Left ventricle myocardium superior (tissue), 1 donor: ENCODE measurements around the gene SPECC1L. TPM values are rescaled to one million over a fixed set of nuclear protein-coding genes. Genes with fewer than 3 reads are reported as not detected.
"Not testable (repeated sequence)": the region's sequence is repeated elsewhere in the genome, so short reads cannot be mapped to it uniquely, and the experiment has no call there.

Experiments used
- ATAC-seq: fragments of 200-7000 bp; cut with Tn5 transposase; one replicate; pipeline ENCODE4 v1.9.1; 2020; ENCODE audit warnings: mild to moderate bottlenecking, moderate library complexity
- DNase-seq: peaks from one replicate; pipeline ENCODE4 v3.0.0-alpha.2; 2020
- intact Hi-C: fragments of 100-400 bp; cut with micrococcal nuclease; formaldehyde crosslinking; loops from one replicate; pipeline ENCODE4 v1.11.0; 2022
- total RNA-seq: library from RNA; stranded (reverse); fragmentation: NEBNext Ultra II Directional; extraction: Animal tissue kit (Norgen Biotek cat#: 25700); gene quantifications from one replicate; pipeline ENCODE4 v1.2.1, GENCODE V29; 2021
- donor health status: DM: no; HTN: yes; CAD: no; lungs with severe emphysema.

SPECC1L gene
- total RNA-seq, 1 donor from 2014 or later: 52.0 TPM

DNA sequence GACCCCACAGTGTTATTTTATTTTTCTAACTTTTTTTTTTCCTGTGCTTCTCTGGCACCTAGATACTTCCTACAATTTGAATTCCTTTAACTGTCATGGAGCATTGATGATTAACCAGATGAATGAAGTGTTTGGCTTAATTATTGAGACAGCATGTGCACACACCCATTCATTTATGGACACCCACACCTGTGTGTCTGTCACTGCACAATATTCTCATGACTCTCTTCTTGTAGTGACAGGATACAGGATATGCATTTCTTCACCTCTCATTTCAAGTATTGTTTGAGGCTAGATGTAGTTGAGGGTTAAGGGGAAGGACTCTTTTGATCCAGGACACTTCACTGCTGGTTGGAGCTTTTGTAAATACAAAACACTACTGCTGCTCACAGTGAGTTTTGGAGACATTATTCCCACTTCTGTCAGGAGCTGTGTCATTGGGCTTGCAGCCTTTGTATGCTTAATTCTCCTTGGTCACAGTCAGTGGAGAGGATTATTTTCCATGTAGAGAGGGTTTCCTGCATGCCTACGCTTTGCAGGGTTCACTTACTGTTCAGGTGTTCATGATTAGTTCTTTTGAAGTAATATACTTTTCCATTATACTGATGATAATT lies 33.5 kb downstream of the SPECC1L start:
- DNase-seq (no peak), ATAC-seq (no peak)
- intact Hi-C loops: no loop called here

DNA sequence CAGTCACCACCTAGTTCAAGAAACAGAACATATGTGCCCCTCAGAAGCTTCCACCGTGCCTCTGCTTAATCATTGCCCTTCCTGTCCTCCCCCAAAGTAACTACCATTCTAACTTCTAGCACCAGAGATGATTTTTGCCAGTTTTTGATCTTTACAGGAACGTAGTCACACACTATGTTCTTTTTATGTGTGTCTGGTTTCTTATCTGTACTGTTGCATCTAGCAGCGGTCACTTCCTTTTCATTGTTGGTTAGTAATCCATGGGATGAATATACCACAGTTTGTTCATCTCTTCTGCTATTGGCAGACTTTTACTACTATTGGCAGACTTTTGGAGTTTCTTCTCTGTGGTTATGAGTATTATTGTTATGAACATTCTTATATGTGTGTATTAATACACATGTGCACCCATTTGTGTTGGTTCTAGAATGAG lies 34.6 kb downstream of the SPECC1L start:
- ATAC-seq: no peak
- no peak for DNase-seq
- intact Hi-C loops: no loop called here

DNA sequence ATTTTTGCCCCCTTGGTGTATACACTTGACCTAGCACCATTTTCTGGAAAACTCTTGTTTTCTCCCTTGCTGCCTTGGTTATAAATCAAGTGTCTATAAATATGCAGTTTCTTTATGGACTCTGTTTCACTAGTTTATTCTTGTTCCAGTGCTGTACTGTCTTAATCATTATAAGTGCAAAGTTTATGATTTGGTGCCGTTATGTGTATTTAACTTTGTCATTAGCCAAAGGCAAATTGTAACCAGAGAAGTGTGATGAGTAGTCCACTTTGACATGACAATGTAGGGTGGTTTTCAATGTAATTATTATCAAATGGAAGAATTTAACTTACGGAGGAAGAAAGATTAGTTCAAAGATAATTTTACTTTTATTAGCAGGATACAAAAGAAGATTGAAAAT lies 40.3 kb downstream of the SPECC1L start:
- DNase-seq: no peak
- intact Hi-C loops: no loop called here
- ATAC-seq: no peak

DNA sequence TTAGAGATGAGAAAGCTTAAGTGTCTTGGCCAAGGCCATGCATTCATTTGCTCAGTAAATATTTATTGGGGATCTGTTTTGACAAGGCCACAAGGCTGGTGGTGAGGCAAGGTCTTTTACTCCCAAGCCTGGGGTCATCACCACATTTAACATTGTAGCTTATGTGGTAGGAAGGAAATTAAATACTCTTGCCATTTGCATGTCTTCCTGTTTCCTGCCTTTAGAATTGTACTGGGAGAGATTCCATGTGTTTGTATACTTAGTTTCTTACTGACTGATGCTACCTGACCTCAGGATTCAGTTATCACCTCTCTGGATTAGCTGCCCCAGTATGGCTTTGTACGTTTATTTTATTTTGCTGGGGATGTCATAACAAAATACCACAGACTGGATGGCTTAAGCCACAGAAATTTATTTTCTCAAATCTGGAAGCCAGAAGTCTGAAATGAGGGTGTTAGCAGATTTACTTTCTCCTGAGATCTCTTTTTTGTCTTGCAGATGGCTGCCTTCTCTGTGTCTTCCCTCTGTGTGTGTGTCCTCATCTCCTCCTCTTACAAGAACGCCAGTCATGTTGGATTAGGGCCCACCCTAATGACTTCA lies 44.8 kb downstream of the SPECC1L start:
- no peak for ATAC-seq
- no peak for DNase-seq
- intact Hi-C loops: no loop called here

DNA sequence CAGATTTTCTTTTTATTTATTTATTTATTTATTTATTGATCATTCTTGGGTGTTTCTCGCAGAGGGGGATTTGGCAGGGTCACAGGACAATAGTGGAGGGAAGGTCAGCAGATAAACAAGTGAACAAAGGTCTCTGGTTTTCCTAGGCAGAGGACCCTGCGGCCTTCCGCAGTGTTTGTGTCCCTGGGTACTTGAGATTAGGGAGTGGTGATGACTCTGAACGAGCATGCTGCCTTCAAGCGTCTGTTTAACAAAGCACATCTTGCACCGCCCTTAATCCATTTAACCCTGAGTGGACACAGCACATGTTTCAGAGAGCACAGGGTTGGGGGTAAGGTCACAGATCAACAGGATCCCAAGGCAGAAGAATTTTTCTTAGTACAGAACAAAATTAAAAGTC lies 45.6 kb downstream of the SPECC1L start:
- intact Hi-C loops, DNase-seq, ATAC-seq: not testable (repeated sequence)

DNA sequence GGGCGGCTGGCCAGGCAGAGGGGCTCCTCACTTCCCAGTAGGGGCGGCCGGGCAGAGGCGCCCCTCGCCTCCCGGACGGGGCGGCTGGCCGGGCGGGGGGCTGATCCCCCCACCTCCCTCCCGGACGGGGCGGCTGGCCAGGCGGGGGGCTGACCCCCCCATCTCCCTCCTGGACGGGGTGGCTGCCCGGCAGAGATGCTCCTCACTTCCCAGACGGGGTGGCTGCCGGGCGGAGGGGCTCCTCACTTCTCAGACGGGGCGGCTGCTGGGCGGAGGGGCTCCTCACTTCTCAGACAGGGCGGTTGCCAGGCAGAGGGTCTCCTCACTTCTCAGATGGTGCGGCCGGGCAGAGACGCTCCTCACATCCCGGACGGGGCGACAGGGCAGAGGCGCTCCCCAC lies 46.9 kb downstream of the SPECC1L start:
- DNase-seq, intact Hi-C loops, ATAC-seq: not testable (repeated sequence)

DNA sequence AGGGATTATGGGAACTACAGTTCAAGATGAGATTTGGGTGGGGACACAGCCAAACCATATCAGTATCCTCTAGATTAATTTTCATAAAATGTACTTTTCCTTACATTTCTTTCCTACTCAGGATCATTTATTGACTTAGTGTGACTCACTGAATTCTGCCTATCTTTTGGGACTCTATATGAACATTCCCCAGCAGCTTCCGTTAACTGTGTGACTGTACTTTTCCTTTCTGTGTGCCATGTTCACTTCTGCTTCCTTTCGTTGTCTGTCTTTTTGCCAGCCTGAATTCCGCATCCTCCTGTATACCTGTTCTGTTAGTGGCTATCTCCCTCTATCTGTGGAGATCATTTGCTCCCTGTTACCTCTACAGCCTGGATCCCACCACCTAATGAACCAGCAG lies 48.8 kb downstream of the SPECC1L start:
- no peak for DNase-seq
- intact Hi-C loops: no loop called here
- ATAC-seq: no peak

DNA sequence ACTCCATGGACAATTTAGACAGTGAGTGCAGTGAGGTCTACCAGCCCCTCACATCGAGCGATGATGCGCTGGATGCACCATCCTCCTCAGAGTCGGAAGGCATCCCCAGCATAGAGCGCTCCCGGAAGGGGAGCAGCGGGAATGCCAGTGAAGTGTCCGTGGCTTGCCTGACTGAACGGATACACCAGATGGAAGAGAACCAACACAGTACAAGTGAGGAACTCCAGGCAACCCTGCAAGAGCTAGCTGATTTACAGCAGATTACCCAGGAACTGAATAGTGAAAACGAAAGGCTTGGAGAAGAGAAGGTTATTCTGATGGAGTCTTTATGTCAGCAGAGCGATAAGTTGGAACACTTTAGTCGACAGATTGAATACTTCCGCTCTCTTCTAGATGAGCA lies 51.4 kb downstream of the SPECC1L start:
- no peak for ATAC-seq
- intact Hi-C loops: loop anchor here (10.0 kb wide), 1 partner anchor 183 kb away; no protein-coding TSS in a partner anchor
- no peak for DNase-seq

DNA sequence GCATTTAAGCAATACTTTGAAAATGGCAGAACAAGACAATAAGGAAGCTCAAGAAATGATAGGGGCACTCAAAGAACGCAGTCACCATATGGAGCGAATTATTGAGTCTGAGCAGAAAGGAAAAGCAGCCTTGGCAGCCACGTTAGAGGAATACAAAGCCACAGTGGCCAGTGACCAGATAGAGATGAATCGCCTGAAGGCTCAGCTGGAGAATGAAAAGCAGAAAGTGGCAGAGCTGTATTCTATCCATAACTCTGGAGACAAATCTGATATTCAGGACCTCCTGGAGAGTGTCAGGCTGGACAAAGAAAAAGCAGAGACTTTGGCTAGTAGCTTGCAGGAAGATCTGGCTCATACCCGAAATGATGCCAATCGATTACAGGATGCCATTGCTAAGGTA lies 51.9 kb downstream of the SPECC1L start:
- DNase-seq (no peak), ATAC-seq (no peak)
- intact Hi-C loops: loop anchor here (10.0 kb wide), 1 partner anchor 182 kb away; no protein-coding TSS in a partner anchor

DNA sequence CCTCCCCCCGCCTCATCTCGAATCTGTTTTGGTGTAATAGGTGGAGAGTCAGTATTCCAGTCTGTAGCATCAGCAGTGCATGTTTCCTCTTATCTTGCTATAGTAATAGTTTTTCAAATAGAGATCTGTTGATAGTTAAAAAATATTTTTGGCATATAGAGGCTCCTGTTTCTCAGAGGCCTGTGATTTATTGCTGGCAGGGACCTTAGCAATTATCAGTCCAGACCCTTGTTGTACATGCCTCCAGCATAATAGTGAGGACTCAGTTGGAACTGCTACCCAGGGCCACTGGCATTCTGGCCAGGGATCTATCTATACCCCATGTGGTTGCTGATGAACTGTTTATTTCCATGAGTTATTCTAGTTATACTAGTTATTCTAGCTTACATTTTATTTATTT lies 52.6 kb downstream of the SPECC1L start:
- ATAC-seq: peak; percentile 70
- intact Hi-C loops: loop anchor here (10.0 kb wide), 1 partner anchor 182 kb away; no protein-coding TSS in a partner anchor
- no peak for DNase-seq

DNA sequence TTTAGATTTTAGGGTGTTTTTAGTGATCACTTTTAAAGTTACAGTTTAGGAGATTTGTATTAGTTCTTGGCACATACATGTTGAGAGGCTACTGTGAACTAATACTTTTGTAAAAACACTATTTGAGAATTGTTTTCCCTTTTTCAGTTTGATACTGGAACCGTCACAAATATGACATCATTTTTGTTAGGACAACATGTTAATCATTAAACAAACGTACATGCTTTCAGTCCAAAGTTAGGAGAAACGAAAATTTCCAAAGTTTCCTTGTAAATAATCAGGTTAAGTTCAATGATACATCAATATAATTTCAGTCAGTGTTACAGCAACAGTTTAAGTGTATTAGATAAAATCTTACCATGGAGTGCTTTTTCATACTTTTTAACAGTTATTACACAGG lies 53.1 kb downstream of the SPECC1L start:
- intact Hi-C loops: loop anchor here (10.0 kb wide), 1 partner anchor 181 kb away; no protein-coding TSS in a partner anchor
- no peak for DNase-seq

DNA sequence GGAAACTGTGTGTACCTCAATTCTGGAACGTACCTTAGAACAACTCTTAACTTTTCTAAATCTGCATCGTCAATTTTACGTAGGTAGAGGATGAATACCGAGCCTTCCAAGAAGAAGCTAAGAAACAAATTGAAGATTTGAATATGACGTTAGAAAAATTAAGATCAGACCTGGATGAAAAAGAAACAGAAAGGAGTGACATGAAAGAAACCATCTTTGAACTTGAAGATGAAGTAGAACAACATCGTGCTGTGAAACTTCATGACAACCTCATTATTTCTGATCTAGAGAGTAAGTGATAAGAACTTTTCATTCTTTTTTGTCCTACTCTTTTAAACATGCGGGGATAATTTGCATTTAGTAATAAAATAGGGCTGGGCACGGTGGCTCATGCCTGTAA lies 53.5 kb downstream of the SPECC1L start:
- DNase-seq (no peak), ATAC-seq (no peak)
- intact Hi-C loops: loop anchor here (10.0 kb wide), 1 partner anchor 181 kb away; no protein-coding TSS in a partner anchor

More for the DNA sequence above, 53.1 kb downstream of the SPECC1L start:
- ATAC-seq: no peak

DNA sequence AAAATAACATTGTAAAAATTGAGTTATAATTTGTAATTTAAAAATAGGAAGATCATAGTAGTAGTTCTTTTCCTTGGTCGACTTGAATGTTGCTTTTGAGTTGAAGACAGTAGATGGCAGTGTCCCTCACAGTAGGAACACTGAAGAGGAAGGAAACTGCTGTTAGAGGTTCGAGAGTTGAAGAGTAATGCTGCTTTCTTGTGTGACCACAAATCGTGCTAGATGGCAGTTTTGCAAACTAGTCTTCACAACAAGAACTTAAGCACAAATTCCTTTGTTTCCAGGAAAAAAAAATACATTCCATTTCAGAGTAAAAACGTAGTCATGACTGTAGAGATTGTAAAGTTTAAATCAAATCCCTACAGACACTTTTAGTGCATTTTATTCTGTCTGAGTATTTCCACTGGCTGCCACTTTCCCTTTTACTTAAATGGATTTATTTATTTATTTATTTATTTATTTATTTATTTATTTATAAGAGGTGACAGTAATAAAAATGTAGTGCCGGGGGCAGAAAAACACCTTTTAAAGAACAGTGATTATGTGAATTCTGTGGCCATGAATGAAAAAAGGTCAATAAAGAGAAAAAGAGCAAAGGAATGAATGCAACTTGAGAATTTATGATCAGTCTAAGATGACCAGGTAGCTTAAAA lies 54.6 kb downstream of the SPECC1L start:
- intact Hi-C loops: loop anchor here (10.0 kb wide), 1 partner anchor 180 kb away; no protein-coding TSS in a partner anchor
- ATAC-seq: peak; percentile 79
- DNase-seq: no peak

DNA sequence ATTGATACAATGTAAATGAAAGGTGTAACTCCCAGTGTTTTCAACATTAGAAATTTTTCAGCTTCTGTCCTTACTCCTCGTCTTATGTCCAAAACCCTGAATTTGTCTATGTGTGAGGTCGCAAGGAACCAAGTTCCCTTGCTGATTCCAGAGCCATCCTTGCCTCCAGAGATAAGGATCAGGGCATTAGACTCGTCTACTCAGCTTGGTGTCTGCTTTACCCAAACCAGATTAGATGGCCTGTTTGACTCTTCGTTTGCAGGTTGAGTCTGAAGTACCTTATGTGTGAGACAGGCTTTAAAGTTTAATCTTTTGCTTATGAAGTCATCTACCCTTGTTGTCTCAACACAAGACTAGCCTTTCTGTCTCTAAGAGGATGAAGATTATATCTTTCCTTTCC lies 55.6 kb downstream of the SPECC1L start:
- ATAC-seq (no peak), DNase-seq (no peak)
- intact Hi-C loops: loop anchor here (10.0 kb wide), 1 partner anchor 179 kb away; no protein-coding TSS in a partner anchor

DNA sequence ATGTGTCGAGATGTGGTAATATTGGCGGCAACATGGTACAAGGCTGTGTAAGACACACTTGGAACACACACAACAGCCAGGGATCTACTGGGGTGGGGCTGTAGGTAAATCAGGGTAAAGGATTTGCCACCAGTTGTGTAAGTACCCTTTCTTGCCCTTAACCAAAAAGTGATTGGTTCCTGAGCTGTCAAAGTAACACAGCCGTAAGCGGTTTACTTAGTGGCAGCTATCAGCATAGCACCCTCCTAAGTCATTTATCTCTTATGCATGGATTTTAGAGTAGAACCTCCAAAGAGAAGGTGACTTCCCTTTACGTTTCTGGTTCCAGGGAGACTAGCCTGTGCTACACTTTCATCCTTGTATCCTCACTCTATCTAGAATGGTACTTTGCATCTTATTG lies 57.2 kb downstream of the SPECC1L start:
- ATAC-seq (no peak), DNase-seq (no peak)
- intact Hi-C loops: loop anchor here (10.0 kb wide), 1 partner anchor 177 kb away; no protein-coding TSS in a partner anchor

DNA sequence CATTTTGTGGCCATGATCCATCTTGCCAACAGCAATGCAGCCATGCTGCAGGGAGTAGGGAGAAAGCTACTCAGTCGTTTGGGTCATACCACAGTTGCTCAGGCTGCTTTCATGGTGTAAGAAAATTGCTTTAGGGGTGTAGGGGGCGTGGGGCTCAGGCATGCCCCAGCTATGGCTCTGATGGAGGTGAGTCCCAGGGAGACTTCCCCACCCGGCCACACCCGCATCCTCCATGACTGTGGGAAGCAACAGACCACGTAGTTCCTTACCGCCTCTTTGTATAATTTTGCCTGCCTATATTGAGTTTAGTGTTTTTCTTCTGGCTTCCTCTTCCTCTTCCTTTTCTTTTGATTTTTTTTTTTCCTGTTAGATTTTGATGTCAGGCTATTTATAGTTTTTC lies 58.8 kb downstream of the SPECC1L start:
- DNase-seq (no peak), ATAC-seq (no peak)
- intact Hi-C loops: loop anchor here (10.0 kb wide), 1 partner anchor 175 kb away; no protein-coding TSS in a partner anchor

DNA sequence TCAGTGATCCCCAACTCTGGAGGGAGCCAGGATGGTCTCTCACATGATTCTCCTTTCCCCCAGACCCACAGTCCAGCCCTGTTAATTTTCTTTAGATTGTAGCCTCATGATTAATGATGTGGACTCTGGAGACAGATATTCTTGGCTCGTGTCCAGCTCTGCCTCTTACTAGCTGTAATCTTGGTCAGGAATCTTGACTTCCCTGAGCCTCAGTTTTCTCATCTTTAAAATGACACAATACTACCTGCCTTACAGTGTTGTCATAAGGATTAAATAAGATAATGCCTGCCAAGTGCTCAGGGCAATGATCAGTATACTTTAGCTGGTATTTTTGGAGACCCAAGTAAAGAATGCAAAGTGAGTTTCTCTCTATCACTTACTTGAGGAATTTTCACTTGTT lies 60.0 kb downstream of the SPECC1L start:
- intact Hi-C loops: no loop called here
- no peak for ATAC-seq
- DNase-seq: no peak

DNA sequence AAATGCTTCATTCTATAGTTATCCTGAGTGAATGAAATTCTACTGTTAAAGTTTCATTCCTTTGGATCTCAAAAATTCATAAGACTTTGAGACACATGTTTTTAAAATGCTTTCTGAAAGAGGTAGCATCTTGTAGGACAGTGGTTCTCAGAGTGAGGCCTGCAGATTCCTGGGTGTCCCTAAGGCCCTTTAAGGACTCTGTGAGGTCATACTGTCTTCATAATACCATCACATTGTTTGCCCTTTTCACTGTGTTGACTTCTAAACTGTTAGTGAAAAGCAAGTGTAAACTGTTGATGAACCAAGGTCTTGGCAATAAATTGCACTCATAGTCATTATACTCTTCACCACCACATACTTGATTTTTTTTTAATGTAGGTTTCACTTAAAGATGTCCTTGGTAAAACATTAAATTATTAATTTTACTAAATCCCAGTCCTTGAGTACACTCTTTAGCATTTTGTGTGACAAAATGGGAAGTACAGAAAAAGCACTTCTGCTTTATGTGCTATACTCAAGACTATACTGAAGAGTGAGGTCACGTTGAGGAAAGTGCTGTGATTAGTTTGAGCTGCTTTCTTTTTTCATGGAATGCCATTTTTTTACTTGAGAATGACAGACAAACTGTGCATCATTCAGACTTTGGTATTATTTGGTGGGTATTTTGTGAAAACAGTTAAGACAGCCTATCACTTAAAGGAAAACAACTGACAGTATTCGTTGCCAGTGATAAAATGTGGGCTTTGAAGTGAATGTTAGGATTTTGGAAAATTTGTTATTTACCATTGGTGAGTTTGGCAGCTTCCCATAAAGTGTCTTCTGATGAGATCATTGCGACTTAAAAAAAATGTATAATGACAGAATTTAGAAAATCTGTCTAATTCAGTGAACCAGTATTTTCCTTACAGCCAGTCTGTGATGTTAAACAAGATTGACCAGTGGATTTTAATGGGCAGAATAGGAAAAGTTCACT lies 61.1 kb downstream of the SPECC1L start:
- no peak for DNase-seq
- intact Hi-C loops: no loop called here
- no peak for ATAC-seq

DNA sequence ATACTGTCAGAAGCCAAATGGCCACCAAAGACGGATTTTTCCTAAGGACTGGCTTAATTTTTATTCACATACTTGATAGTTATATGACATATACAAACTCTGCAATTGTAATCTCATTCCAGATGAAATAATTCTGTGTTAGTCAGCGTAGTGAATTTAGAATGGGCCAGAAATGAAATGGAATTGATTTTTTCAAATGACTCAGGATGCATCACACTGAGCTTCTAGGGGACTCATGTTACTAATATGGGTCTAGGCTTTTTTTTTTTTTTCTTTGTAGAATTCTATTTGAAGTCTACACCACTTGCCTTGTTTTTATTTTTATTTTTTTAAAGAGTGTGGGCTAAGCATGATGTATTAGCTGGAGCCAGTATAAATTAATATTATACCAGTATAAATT lies 62.7 kb downstream of the SPECC1L start:
- intact Hi-C loops: no loop called here
- ATAC-seq (no peak), DNase-seq (no peak)
